Measurements from ENCODE around the gene PCCA. TPM values are rescaled to one million over a fixed set of nuclear protein-coding genes. Genes with fewer than 3 reads are reported as not detected.

PCCA gene
- total and polyA plus RNA-seq, 8 donors: 31.4 to 140 (median 77.0) TPM

GRCh38 chr13:100464006-100464405 lies 375.1 kb downstream of the PCCA start:
- no peak for TF ChIP-seq CTCF (IDR thresholded peaks at IDR 0.05)
- TF ChIP-seq POLR2AphosphoS5 (IDR thresholded peaks at IDR 0.05): no peak
- H3K4me3 ChIP-seq: no peak overlapping the region
- 59 to 73% (median 71%) methylated on average over 4 of the region's 4 CpGs for WGBS, 5 donors
- DNase-seq: no peak
- H3K36me3 ChIP-seq: peaks cover 0 to 12% (median 0%) of the 10 kb centered on the region in 4 donors
- no peak overlapping the region for H3K27ac ChIP-seq
- no peaks in the 10 kb centered on the region for H3K27me3 ChIP-seq
- intact Hi-C loops (cut with DNase I; ENCODE audit: low total_unique reads): no loop called here
- H3K4me1 ChIP-seq: no peaks in the 10 kb centered on the region
- H3K9me3 ChIP-seq: peaks cover 0 to 7% (median 0%) of the 10 kb centered on the region in 4 donors

- Histone ChIP-seq H3K36me3 (peaks cover 0 to 12% (median 0%) of the 10 kb centered on the region in 4 donors), H3K4me3 (no peak overlapping the region), H3K27me3 (no peaks in the 10 kb centered on the region), H3K4me1 (no peaks in the 10 kb centered on the region), H3K9me3 (no peaks in the 10 kb centered on the region), H3K27ac (no peak overlapping the region)
- no peak for TF ChIP-seq POLR2A (IDR thresholded peaks at IDR 0.05)
- no peak for TF ChIP-seq EP300 (IDR thresholded peaks at IDR 0.05)
- TF ChIP-seq CTCF (IDR thresholded peaks at IDR 0.05): no peak
- TF ChIP-seq POLR2AphosphoS5 (IDR thresholded peaks at IDR 0.05): no peak
- no peak for DNase-seq
- intact Hi-C loops (cut with DNase I; ENCODE audit: low total_unique reads): no loop called here
- 81 to 89% (median 83%) methylated on average over 5 of the region's 5 CpGs for WGBS, 5 donors
Measured at GRCh38 chr13:100465558-100465957, 376.7 kb downstream of the PCCA start.

GRCh38 chr13:100470866-100471505 lies 382.1 kb downstream of the PCCA start:
- no peaks in the 10 kb centered on the region for H3K9me3 ChIP-seq

GRCh38 chr13:100473087-100473486 lies 384.2 kb downstream of the PCCA start:
- peaks cover 0 to 5% (median 3%) of the 10 kb centered on the region in 4 donors for H3K36me3 ChIP-seq
- no peak overlapping the region for H3K27ac ChIP-seq
- TF ChIP-seq EP300 (IDR thresholded peaks at IDR 0.05): no peak
- no peak for TF ChIP-seq CTCF (IDR thresholded peaks at IDR 0.05)
- TF ChIP-seq POLR2A (IDR thresholded peaks at IDR 0.05): no peak
- TF ChIP-seq POLR2AphosphoS5 (IDR thresholded peaks at IDR 0.05): no peak
- intact Hi-C loops (cut with DNase I; ENCODE audit: low total_unique reads): no loop called here
- H3K4me1 ChIP-seq: no peaks in the 10 kb centered on the region
- no peaks in the 10 kb centered on the region for H3K9me3 ChIP-seq
- H3K4me3 ChIP-seq: no peak overlapping the region
- DNase-seq: no peak
- WGBS, 5 donors: 71 to 81% (median 77%) methylated on average over 10 of the region's 10 CpGs
- no peaks in the 10 kb centered on the region for H3K27me3 ChIP-seq

More at GRCh38 chr13:100470866-100471505, 382.1 kb downstream of the PCCA start:
- intact Hi-C loops (cut with DNase I; ENCODE audit: low total_unique reads): no loop called here
- Histone ChIP-seq H3K27me3 (no peaks in the 10 kb centered on the region), H3K4me3 (no peak overlapping the region), H3K27ac (no peak overlapping the region), H3K4me1 (no peaks in the 10 kb centered on the region), H3K36me3 (peaks cover 0 to 12% (median 0%) of the 10 kb centered on the region in 4 donors)
- no peak for DNase-seq
- TF ChIP-seq POLR2A (IDR thresholded peaks at IDR 0.05): no peak
- WGBS, 5 donors: 68 to 86% (median 79%) methylated on average over 5 of the region's 5 CpGs

GRCh38 chr13:100473501-100474044 lies 384.7 kb downstream of the PCCA start:
- no peak for DNase-seq
- intact Hi-C loops (cut with DNase I; ENCODE audit: low total_unique reads): no loop called here
- Histone ChIP-seq H3K9me3 (no peaks in the 10 kb centered on the region), H3K27ac (no peak overlapping the region), H3K27me3 (no peaks in the 10 kb centered on the region), H3K4me1 (no peaks in the 10 kb centered on the region), H3K36me3 (peaks cover 0 to 9% (median 2%) of the 10 kb centered on the region in 4 donors), H3K4me3 (no peak overlapping the region)
- 92 to 98% (median 96%) methylated on average over 8 of the region's 8 CpGs for WGBS, 5 donors
- TF ChIP-seq POLR2A (IDR thresholded peaks at IDR 0.05) (no peak), CTCF (IDR thresholded peaks at IDR 0.05) (no peak), EP300 (IDR thresholded peaks at IDR 0.05) (no peak), POLR2AphosphoS5 (IDR thresholded peaks at IDR 0.05) (no peak)
